IPS-NIHi7 (cell line): ENCODE results near the gene CEP295NL.
A peak's percentile ranks its signal among the peaks of the same experiment; 100 is the strongest.

Experiments
- DNase-seq: peaks from one replicate; pipeline ENCODE4 v3.0.0; 2012; ENCODE audit warnings: mixed read lengths; ENCODE audit errors: extremely low spot score

The CEP295NL gene

DNA sequence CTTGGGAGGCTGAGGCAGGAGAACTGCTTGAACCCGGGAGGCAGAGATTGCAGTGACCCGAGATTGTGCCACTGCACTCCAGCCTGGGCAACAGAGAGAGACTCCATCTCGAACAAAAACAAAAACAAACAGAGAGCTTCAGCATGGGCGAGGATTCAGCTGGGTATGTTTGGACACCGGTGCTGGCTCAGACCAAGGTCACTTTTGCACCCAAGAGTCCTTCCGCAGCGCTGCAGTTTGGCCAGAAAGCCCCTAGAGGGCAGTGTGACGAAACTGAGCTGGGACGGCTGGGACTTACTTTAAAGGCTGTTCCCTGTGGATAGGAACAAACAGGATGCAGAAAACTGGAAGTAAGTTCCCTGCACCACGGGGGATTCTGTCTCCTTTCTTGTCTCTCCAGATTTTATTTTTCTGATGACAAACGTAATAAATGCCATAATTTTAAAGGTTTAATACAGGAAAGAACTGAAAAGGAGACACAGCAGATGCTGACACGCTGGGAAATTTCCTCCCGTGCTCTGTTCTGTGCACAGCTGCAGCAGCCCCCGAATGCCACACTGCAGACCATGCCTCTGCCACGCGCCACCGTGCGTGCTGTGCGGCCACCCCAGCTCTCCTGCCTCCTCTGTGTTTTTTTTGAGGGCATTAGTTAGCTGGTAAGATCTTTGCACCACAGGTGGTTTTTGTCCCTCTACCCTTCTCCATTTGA, 37.2 kb downstream of the CEP295NL start:
- peak; percentile 86 for DNase-seq

DNA sequence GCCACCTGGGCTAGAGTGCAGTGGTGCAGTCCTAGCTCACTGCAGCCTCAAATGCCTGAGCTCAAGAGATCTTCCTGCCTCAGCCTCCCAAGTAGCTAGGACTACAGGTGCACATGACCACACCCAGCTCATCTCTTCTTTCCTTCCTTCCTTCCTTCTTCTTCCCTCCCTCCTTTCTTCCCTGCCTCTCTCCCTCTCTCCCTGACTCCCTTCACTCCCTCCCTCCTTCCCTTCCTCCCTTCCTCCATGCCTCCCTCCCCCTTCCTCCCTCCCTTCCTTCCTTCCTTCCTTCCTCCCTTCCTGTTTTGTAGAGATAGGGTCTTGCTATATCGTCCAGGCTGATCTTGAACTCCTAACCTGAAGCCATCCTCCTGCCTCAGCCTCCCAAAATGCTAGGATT, 38.9 kb downstream of the CEP295NL start:
- no peak for DNase-seq

DNA sequence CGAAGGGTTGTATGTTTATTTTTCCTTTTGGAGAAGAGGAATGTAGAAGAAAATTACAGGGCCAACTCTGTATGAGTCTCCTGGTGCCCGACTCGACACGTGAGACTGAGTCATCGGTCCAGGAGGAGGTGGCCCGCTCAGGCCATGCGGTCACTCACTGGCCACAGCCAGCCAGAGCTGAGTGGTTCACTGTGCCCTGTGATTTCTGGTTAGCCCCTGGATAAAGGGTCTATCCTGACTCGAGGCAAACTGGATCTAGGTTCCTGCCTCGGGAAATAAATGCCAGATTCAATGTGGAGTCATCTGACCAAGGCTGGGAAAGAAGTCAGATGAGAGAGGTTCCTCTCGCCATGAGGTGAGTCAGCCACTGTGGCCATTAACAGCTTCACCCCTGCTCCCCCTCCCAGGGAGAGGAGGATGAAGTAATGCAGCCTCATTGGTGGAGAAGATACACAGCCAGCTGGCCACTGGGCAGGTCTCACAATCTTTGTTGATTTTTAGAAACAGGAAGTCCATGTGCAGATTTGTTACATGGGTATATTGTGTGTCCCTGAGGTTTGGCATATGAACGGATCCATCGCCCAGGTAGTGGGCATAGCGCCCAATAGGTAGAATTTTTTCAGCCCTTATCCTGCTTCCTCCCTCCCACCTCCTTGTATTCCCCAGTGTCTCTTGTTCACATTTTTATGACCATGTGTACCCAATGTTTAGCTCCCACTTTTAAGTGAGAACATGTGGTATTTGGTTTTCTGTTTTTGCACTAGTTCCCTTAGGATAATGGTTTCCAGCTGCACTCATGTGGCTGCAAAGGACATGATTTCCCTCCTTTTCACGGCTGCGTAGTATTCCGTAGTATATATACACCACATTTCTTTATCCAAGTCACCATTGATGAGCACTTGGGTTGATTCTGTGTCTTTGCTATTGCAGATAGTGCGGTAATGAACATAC, 40.7 kb downstream of the CEP295NL start:
- DNase-seq, result no peak

DNA sequence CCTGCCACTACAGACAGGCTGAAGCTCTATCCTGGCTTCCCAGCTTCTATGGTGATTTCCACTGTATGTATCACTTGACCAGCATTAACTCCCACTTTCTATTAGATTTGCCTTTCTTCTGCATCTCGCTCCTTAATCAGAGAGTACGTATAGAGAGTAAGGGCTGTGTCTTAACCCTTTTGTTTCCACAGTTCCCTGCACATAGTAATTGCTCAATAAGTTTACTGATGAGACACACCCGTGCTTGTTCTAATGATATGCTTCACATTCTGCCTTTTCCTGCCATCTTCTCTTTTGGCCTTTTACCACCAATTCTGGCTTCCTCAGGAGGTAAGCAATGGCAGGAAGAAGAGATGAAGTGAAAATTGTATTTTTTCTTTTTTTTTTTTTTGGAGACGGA, 41.8 kb downstream of the CEP295NL start:
- DNase-seq, result no peak

DNA sequence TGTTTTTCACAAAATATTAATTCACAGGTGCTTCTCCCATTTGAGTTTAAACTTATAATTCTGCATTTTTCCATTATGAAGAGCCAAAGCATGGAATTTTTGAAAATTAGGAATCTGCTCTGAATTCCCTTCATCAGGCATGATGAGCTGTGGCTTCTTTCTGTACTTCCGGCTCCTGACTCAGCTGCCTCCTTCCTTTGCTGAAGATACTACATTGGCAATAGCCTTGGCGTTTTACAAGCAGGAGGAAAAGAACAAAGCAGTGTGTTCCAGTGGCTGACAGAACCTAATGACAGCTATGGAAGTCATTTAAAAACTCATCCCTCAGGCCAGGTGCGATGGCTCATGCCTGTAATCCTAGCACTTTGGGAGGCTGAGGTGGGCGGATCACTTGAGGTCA, 44.0 kb downstream of the CEP295NL start:
- DNase-seq, result no peak

DNA sequence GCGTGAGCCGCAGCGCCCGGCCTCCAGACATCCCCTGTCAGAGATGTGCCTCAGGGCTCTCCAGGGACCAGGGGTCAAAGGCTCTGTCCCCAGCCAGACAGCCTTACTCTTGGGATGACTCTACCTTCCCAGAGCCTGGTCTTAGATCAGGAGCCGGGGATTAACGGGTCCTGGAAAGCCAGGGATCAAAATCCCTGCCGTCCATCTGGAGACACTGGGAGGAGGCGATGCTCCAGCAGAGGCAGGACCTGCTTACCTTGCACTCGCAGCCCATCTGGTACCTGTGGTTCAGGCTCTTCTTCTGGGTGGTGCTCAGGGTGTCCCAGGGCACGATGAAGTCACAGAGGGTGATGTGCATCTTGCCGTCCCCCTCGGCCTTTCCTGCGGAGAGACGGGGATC, 45.7 kb downstream of the CEP295NL start:
- DNase-seq, result no peak

DNA sequence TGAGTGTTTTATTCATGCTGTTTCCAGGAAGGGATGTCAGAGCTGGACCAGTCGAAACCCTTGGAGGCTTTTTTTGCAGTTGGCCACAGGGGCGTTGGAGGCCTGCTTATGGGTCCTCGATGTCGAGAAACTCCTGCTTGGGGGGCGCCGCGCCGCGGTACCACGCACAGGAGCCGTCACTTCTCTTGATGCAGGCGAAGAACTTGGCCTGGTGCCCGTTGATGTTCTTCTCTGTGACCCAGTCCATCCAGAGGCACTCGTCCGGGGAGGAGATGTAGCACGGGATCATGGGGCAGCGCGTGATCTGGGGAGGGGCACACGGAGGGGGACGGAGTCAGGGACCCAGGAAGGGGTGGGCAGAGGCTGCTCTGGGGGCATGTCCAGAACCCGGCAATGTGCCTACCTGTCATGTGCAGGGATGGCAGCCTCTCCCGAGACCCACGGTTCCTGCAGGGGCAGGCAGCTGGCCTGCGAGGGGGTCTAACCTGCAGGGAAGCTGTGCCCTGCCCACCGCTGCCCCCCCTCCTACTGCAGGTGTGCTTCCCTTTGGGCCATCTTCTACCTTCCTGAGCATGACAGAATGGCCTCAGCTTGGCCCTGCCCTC, 47.3 kb downstream of the CEP295NL start:
- no peak for DNase-seq

DNA sequence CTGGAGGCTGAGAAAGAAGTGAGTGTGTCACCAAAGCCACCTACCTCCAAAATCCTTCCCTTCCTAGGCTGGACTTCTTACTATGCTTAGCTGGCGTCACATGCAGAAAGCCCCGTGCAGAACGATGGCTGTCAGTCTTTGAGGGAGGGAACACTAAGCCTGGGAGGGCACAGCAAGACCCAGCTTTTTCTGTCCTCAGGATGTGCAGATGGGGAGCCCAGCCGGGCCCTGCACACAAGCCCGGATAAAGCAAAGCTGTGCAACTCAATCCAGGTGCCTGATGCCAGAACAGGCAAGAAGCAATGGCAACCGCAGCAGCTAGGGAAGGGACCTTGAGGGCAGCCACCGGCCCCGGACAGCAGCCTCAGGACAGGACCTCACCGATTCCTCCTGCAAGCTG, 48.5 kb downstream of the CEP295NL start:
- DNase-seq, result no peak

DNA sequence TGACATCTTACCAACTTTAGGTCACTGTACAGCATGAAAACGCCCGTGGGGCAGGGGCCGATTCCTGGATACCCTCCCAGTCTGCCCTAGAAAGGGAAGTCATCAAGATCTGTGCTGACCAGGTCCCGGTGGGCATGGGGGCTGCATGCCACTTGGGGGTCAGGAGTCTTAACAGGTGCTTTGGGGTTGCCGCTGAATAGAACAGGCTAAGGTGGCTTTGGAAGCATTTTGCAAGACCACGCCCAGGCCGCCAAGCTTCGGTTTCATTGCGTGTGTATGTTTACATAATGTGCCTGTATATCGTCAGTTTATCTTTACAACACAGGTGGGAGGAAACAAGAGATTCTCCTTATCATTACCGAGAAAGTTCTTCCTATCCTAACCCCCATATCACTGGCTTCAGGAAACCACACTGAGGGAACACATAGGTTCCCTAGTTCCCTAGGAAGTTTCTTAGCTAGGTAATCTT, 49.0 kb downstream of the CEP295NL start:
- no peak for DNase-seq

DNA sequence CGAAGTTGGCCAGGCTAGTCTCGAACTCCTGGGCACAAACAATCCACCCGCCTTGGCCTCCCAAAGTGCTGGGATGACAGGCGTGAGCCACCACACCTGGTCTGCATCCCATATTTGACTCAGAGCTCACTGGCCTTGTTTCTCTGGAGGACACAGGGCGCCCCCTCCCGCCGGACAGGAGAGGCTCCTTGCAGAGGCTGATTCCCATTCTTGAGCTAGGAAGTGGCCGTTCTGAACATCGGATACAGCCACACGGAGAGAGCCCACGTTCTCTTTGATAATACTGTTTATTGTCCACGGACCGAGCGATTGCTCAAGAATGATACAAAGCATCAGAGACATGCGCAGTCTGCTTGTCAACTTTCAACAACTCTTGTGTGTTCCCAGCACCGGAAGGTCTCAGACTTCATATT, 50.3 kb downstream of the CEP295NL start:
- DNase-seq, result peak; percentile 47

DNA sequence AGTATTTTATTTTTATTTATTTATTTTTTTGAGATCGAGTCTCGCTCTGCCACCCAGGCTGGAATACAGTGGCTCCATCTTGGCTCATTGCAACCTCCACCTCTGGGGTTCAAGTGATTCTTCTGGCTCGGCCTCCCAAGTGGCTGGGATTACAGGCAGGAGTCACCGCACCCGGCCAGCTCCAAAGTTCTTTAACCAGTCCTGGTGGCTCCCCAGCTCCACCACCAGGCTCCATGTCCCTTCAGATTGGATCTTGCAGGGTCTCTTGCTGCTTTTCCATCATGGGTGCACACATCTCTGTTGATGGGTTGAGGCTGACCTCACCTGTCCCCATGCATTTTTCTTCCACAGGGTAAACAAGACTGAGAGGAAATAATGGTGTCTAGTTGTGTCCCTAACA, 54.0 kb downstream of the CEP295NL start:
- no peak for DNase-seq

DNA sequence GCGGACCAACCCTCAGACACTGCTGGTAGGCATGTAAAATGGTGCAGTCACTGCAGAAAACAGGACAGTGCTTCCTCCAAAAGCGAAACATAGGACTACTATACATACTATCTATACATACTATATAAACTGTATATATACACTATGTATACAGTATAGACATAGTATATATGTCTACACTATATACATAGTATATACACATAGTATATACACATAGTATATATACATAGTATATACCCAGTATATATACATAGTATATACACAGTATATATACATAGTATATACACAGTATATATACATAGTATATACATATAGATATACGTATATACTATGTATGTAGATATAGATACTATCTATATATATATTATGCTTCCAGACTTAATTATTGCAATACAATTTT, 55.9 kb downstream of the CEP295NL start:
- no peak for DNase-seq

DNA sequence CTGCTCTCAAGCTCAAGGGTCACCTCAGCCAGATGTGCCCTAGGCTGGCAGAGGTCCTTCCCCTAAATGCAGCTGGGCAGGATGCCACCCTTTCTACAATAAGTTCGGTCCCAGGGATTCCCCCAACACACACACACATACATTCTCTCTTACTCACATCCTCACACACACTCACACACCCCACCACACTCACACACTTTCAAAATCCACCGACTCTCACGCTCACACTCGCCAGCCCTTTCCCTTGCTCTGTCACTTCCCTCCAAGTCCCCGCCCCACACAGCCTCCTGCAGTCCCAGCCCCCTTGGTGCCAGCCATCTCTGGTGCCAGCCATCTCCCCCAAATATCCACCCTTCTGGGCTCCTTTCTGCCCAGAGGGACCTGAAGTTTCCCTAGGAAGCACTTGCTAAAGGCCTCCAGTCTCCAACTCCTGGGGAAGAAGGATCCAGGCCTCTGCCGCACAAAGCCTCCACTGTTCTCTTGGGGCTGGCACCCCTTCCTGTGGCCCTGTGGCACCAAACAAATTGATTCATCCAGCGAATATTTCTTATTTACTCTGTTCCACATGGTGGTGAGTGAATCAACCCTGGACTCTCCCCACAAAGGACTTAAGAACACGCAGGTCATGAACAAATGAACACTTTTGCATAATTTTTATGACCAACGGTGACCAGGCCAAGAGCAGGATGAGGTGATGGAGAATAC, 58.5 kb downstream of the CEP295NL start:
- no peak for DNase-seq

DNA sequence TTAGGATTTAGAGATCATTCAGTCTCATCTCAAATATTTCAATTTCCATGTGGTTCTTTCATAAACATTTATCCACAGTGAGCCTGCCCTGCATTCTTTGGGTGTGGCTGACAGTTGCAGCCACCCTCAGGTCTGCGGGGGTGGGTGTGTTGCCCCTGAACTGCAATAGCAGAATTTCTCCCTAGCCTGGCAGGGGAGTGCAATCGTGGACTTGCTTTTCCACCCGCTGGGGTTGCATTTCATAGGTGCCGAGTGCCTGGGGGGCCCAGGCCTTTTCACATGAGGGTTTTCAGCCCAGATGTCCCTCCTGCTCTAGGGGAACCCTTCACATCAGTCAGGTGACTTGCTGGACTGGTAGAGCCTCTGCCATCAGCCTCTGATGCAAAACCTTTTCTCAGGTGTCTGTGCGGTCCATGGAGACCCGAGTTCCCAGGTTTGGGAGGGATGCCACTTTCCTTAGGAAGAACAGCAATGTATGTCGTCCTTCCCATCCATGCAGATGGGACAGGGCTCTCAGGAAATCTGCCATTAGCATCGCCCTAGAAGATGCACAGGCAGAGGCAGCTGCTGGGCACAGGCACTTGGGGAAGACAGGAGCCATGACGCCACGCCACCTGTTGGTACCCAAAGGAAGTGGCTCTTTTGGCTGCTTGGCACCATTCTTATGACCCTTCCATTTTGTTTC, 60.0 kb downstream of the CEP295NL start:
- DNase-seq, result peak; percentile 78

DNA sequence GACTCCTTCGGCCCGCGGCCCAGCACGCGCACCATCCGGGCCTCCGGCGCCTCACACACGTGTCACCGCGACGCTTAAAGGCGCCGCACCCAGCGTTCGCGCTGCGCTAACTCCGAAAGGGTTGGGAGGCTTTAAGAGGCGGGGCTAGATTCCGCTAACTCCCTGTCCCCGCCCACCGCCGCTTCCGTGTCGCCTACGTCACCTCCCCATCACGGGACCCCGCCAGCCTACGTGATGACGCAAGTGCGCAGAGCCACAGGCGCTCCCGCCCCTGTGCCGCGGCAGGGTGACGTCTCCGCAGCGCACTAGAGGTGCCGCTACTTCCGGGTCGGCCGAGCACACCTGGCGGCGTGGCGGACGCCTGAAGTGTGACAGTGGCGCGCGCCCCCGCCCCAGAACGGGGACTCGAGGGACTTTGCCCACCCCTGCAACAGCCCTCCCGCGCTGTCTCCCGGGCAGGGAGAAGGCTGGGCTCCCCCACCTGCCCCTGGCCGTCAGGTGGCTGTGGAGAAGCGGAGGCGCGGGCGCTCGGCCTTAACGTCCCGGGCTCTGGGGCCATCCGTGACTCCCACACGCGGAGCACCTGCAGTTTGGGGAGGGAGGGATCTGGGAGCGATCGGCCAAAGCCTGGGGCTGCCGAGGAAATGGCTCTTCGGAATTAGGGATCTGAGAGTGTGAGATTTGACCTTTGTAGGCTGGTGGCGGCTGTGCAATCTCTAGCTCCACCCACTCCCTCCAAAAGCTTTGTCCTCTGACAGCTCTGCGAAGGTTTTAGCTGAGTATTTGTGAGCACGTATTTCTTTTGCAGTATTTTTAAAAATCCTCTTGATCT, 62.0 kb downstream of the CEP295NL start, which contains the start of gene USP36:
TSS of gene USP36 (minus strand) at position 35 of the 832 bp plus-strand sequence. CDS start 4,451 bp downstream, outside the sequence.
- DNase-seq, result peak; percentile 98
